Muscle layer of duodenum (tissue), 2 donors: ENCODE results near the gene PODXL2.
"Not testable (repeated sequence)": the region's sequence is repeated elsewhere in the genome, so short reads cannot be mapped to it uniquely, and the experiment has no call there.

Experiments used
- H3K27ac ChIP-seq: one replicate; pipeline ENCODE4 v1.7.0; 2013; ENCODE audit warnings: mild to moderate bottlenecking, low read length
- H3K27me3 ChIP-seq: one replicate; pipeline ENCODE4 v1.7.0; 2013; ENCODE audit warnings: low read depth, mild to moderate bottlenecking, control low read depth, low read length
- H3K36me3 ChIP-seq, 2 donors: one replicate each; pipeline ENCODE4 v1.7.0; 2013; ENCODE audit warnings: low read length in 2 of 2, control low read depth in 1 of 2, mild to moderate bottlenecking in 1 of 2; ENCODE audit not compliant: insufficient read depth in 2 of 2, control insufficient read depth in 1 of 2
- H3K4me1 ChIP-seq, 2 donors: one replicate each; pipeline ENCODE4 v1.7.0; 2013; ENCODE audit warnings: low read length in 2 of 2, mild to moderate bottlenecking in 2 of 2, control low read depth in 1 of 2, moderate library complexity in 1 of 2; ENCODE audit not compliant: insufficient read depth in 2 of 2, control insufficient read depth in 1 of 2
- H3K4me3 ChIP-seq, 2 donors: one replicate each; pipeline ENCODE4 v1.7.0; 2013; ENCODE audit warnings: low read length in 2 of 2, low read depth in 1 of 2, mild to moderate bottlenecking in 1 of 2
- H3K9me3 ChIP-seq, 2 donors: one replicate each; pipeline ENCODE4 v1.7.0; 2013; ENCODE audit warnings: low read length in 2 of 2, control low read depth in 1 of 2, mild to moderate bottlenecking in 1 of 2; ENCODE audit not compliant: control insufficient read depth in 1 of 2
- donor health status: healthy.

The PODXL2 gene

DNA sequence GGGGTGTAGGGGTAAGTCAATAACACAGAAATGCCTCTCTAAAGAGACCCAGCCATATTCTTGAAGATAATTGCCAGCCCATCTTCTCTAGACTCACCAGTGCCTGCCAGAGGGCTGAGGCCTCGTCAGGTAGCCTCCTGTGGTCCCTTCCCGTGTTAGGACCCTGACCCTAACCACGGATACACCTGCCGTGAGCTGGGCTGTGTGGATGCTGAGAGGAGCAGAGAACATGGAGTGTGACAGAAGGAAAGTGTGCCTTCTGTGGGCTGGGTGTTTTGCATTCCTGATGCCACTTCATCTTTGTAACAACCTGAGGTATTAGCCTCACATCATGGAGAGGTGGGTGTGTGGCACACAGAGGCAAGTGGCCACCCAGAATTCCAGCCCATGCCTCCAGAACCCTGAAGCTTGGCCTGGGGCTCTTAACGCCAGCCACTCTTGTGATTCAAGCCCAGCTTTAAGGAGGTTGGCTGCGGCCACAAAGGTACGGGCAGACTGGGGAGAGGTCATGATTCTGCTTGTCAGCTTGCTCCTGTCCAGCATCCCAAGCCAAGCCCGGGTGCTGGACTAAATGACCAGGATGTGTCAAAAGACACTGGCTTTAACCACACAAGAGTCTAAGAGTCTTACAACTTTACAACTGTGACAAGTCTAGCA, 22.7 kb downstream of the PODXL2 start:
- Histone ChIP-seq H3K27me3 (no peaks in the 10 kb centered on the region), H3K4me3 (no peak overlapping the region), H3K4me1 (peaks cover 0 to 4% of the 10 kb centered on the region in 2 donors), H3K9me3 (no peaks in the 10 kb centered on the region), H3K36me3 (no peaks in the 10 kb centered on the region), H3K27ac (no peak overlapping the region)

GRCh38 chr3:127652246-127652995, 23.4 kb downstream of the PODXL2 start:
- Histone ChIP-seq H3K36me3 (no peaks in the 10 kb centered on the region), H3K4me1 (peaks cover 0 to 4% of the 10 kb centered on the region in 2 donors), H3K4me3 (no peak overlapping the region)

DNA sequence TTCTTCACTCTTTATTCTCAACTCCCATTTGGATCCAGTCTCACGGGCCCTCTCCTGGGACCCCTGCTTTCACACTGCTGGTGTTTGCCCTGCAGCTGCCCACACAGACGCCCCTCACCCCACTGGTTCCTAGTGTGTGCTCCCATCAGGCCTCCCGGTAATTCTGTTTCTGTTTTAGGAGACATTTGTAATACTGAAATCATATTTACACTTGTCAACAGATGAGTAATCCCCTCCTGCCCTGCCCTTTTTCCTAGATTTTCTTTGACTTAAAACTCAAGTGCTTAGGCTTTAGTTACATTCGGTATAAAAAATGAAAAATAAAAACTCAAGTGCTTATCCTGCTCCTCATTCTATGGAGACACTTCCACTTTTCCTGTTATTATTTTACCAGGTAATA, 25.4 kb downstream of the PODXL2 start:
- H3K27ac ChIP-seq: no peak overlapping the region
- no peaks in the 10 kb centered on the region for H3K27me3 ChIP-seq
- H3K4me1 ChIP-seq: peaks cover 0 to 4% of the 10 kb centered on the region in 2 donors
- no peaks in the 10 kb centered on the region for H3K9me3 ChIP-seq
- no peaks in the 10 kb centered on the region for H3K36me3 ChIP-seq
- no peak overlapping the region for H3K4me3 ChIP-seq

More at GRCh38 chr3:127652246-127652995, 23.4 kb downstream of the PODXL2 start:
- H3K9me3 ChIP-seq: no peaks in the 10 kb centered on the region
- H3K27ac ChIP-seq: no peak overlapping the region
- H3K27me3 ChIP-seq: no peaks in the 10 kb centered on the region

DNA sequence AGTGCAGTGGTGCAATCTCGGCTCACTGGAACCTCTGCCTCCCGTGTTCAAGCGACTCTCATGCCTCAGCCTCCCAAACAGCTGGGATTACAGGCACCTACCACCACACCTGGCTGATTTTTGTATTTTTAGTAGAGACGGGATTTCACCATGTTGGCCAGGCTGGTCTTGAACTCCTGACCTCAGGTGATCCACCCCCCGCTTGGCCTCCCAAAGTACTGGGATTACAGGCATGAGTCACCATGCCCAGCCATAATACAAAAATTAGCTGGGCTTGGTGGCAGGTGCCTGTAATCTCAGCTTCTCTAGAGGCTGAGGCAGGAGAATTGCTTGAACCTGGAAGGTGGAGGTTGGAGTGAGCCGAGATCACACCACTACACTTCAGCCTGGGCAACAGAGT, 26.0 kb downstream of the PODXL2 start:
- not testable (repeated sequence) for H3K27ac ChIP-seq, H3K9me3 ChIP-seq, H3K36me3 ChIP-seq, H3K4me3 ChIP-seq, H3K4me1 ChIP-seq, H3K27me3 ChIP-seq

DNA sequence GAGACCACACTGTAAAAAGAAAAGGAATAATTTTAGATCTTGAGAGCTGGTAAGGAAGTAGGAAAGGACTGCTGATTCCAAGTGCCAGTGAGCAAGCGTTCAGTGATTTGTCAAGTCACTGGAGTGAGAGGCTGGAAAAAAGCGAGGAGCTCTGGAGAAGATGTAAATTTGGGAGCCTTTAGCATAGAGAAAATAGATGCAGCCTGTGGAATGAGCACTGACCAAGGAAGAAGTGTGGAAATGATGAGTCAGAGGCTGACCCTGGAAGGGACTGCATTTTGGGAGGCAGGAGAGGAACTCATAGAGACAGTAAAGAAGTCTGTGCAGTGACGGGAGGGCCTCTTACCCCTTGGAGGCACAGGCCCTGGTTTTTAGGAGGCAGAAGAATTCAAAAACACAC, 26.7 kb downstream of the PODXL2 start:
- Histone ChIP-seq H3K27me3 (no peaks in the 10 kb centered on the region), H3K4me3 (no peak overlapping the region), H3K9me3 (no peaks in the 10 kb centered on the region), H3K36me3 (no peaks in the 10 kb centered on the region), H3K4me1 (peaks cover 0 to 4% of the 10 kb centered on the region in 2 donors), H3K27ac (no peak overlapping the region)

- Histone ChIP-seq H3K9me3 (no peaks in the 10 kb centered on the region), H3K4me1 (peaks cover 0 to 4% of the 10 kb centered on the region in 2 donors), H3K36me3 (no peaks in the 10 kb centered on the region), H3K4me3 (no peak overlapping the region), H3K27ac (no peak overlapping the region), H3K27me3 (no peaks in the 10 kb centered on the region)
Observed at GRCh38 chr3:127656906-127657305, 27.9 kb downstream of the PODXL2 start.

GRCh38 chr3:127658234-127658633, 29.2 kb downstream of the PODXL2 start:
- Histone ChIP-seq H3K9me3 (no peaks in the 10 kb centered on the region), H3K27me3 (no peaks in the 10 kb centered on the region), H3K4me3 (no peak overlapping the region), H3K36me3 (no peaks in the 10 kb centered on the region), H3K4me1 (peaks cover 0 to 4% of the 10 kb centered on the region in 2 donors), H3K27ac (no peak overlapping the region)

DNA sequence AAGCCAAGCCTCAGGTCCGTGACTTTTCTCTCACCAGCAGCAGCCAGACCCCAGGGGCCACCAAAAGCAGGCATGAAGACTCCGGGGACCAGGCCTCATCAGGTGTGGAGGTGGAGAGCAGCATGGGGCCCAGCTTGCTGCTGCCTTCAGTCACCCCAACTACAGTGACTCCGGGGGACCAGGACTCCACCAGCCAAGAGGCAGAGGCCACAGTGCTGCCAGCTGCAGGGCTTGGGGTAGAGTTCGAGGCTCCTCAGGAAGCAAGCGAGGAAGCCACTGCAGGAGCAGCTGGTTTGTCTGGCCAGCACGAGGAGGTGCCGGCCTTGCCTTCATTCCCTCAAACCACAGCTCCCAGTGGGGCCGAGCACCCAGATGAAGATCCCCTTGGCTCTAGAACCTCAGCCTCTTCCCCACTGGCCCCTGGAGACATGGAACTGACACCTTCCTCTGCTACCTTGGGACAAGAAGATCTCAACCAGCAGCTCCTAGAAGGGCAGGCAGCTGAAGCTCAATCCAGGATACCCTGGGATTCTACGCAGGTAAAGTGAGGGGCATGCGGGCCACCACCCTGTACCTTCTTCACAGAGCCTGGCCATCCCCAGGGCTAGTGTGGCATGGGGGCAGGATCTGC, 31.8 kb downstream of the PODXL2 start:
- Histone ChIP-seq H3K4me1 (peaks cover 0 to under 1% of the 10 kb centered on the region in 2 donors), H3K9me3 (no peaks in the 10 kb centered on the region), H3K27me3 (no peaks in the 10 kb centered on the region), H3K36me3 (no peaks in the 10 kb centered on the region), H3K4me3 (no peak overlapping the region), H3K27ac (no peak overlapping the region)

DNA sequence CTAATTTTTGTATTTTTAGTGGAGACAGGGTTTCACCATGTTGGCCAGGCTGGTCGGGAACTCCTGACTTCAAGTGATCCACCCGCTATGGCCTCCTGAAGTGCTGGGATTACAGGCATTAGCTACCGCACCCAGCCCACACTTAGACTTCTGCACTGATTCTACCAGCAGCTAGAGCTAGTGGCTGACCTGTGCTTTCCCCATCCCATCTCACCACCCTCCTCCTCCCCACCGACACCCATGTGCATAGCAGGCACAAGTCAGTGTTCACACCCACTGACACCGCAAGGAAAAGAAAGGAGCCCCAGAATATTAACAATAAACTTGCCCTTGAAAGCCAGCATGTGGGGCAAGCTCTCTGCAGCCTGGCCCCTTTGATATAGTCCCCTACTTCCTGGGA, 32.6 kb downstream of the PODXL2 start:
- Histone ChIP-seq H3K27ac (no peak overlapping the region), H3K4me3 (no peak overlapping the region), H3K4me1 (no peaks in the 10 kb centered on the region)

DNA sequence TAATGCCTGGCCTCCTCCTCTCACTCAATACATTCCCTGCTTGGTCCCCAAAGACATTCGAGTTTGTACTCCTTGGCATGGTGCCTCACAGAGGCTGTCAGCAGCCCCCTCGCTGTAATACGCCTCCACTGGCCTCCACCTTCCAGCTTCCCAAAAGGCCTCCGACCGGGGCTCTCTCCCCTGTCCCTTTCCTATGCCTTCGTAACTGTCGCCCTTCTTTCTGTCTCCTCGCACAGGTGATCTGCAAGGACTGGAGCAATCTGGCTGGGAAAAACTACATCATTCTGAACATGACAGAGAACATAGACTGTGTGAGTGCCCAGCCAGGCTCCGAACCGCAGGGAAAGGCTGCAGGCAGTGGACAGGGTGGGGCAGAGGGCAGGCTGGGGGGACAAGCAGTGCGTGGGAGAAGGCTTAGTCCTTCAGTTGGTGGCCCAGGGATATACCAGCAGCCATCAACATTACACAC, 33.0 kb downstream of the PODXL2 start:
- H3K4me3 ChIP-seq: no peak overlapping the region
- no peak overlapping the region for H3K27ac ChIP-seq
- H3K27me3 ChIP-seq: no peaks in the 10 kb centered on the region
- H3K9me3 ChIP-seq: no peaks in the 10 kb centered on the region
- H3K4me1 ChIP-seq: no peaks in the 10 kb centered on the region
- H3K36me3 ChIP-seq: no peaks in the 10 kb centered on the region

More for the DNA sequence above, 32.6 kb downstream of the PODXL2 start:
- Histone ChIP-seq H3K9me3 (no peaks in the 10 kb centered on the region), H3K27me3 (no peaks in the 10 kb centered on the region), H3K36me3 (no peaks in the 10 kb centered on the region)

DNA sequence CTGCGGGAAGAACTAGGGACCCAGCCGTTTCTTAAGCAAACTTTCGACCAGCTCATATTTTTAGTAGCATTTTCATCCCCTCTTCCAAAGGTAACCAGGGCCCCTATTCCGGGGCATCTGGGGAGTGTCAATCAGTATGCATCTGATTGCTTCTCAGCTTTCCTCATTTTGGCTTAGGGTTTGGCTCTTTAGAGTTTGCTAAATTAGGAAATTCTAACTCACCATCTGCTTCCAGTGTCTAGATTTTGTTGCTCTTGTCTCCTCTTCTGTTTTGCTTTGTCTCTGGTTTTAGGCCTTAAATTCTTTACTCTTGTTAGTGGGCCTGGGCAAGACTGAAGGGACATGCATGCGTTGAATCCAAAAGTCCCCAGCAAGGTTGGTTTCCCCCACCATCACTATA, 34.2 kb downstream of the PODXL2 start:
- H3K27ac ChIP-seq: no peak overlapping the region
- H3K36me3 ChIP-seq: no peaks in the 10 kb centered on the region
- no peaks in the 10 kb centered on the region for H3K4me1 ChIP-seq
- no peaks in the 10 kb centered on the region for H3K27me3 ChIP-seq
- H3K9me3 ChIP-seq: no peaks in the 10 kb centered on the region
- H3K4me3 ChIP-seq: no peak overlapping the region
